Heart left ventricle (tissue), 13 donors: ENCODE data around the gene RIMKLA.

Experiments
- CTCF ChIP-seq, 12 donors: fragments of 200-600 bp; sonication (generic) in 4 of 12; IDR thresholded peaks; one replicate each; pipeline versions ENCODE4 v1.5.0 to v1.8.0; 2018 to 2022; ENCODE audit warnings: antibody characterized with exemption in 12 of 12, mild to moderate bottlenecking in 5 of 12
- POLR2A ChIP-seq, 2 donors: fragments of 450-650 bp; IDR thresholded peaks; one replicate each; pipeline ENCODE4 v1.6.1; 2017; ENCODE audit warnings: antibody characterized with exemption in 2 of 2, mild to moderate bottlenecking in 2 of 2, moderate library complexity in 2 of 2
- donor health status: ischemic (EF 13 %, LVEDD 7.1; RV severe dilation, severe dysfunction).
- donor health status: DM: no; HTN: yes; CAD: no.
- donor health status: DM: no; HTN: no; CAD: no.
- donor health status: ischemic (EF 25% LVEDD 6.9; RV normal size, moderate dysfunction).
- donor health status: ischemic (EF 25% LVEDD 5.7; RV mildly dilated, moderate dysfunction).
- donor health status: ischemic (EF 35%, LVEDD 5.7; RV mildly dilated, moderate dysfunction).
- donor health status: nonischemic (EF 11% LVEDD 7.7; RV severe dilation, severe dysfunction).
- donor health status: DM: yes; HTN: yes; CAD: no.
- donor health status: PGD.
- donor health status: ischemic (EF 29% LVEDD 5.4; RV normal size, mild dysfunction).
- donor health status: nonischemic (EF 23%, LVEDD 6.1; RV moderate dilation, normal function).

GRCh38 chr1:42449256-42449655 lies 68.7 kb downstream of the RIMKLA start:
- no peak for TF ChIP-seq POLR2A (IDR thresholded peaks at IDR 0.05)
- TF ChIP-seq CTCF (IDR thresholded peaks at IDR 0.05) = no peak
